Amygdala (tissue), 56 donors: ENCODE measurements around the gene HIVEP1.

Experiments
- DNase-seq, 56 donors: peaks; one replicate each; lab custom pipeline; 2025; lab: John Stamatoyannopoulos, UW

Gene HIVEP1

DNA sequence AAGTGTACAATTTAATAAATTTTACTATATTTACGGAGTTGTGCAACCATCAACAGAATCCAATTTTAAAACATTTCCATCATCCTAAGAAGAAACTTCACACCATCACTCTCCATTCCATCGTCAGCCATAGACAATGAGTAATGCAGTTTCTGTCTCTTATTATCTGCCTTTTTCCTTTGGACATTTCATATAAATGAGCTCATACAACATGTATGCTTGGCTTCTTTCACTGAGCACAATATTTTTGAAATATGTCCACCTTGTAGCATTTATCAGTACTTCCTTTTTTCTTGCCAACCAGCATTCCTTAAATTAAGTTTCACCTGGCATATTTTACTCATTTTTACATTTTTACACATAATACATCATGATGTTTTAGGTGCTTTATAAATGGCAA is 22.7 kb upstream of the HIVEP1 start:
- DNase-seq = no peak

DNA sequence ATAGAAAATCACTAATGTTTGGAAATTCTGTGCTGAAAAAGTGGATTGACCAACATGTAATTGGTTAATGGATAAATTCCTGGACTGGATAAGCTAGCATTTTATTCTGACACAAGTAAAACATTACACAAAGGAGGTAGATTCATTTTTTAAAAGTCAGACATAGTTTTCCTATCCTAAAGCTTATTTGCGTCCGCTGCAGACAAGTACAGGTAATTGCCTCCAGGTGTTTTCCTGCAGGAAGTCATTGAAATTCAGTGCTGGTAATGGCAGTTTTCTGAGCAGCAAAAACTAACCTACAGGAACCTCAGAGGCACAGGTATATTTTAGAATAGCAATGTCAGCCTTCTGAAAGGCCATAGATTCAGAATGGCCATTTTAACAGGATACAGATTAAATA is 20.0 kb upstream of the HIVEP1 start:
- DNase-seq = no peak

DNA sequence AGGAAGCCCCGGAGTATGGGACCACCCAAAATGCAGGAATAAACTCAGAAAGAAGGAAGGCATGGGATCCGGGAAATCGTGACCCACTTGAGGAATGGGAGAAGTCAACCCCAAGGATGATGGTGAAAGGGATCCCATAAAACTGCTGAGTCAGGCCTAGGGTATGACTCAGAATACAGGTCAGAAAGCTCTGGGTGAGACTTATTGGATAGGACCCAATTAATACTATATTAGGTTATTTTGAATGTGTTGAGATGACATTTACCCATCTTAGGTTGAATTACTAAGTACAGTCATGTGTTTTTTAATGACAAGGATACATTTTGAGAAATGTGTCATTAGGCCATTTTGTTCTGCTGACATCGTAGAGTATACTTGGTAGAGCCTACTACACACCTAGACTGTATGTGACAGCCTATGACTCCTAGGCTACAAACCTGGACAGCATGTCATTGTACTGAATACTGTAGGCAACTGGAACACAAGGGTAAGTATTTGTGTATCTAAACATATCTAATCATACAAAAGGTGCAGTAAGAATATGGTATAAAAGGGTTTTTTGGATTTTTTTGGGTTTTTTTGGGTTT is 17.1 kb upstream of the HIVEP1 start:
- no peak for DNase-seq

DNA sequence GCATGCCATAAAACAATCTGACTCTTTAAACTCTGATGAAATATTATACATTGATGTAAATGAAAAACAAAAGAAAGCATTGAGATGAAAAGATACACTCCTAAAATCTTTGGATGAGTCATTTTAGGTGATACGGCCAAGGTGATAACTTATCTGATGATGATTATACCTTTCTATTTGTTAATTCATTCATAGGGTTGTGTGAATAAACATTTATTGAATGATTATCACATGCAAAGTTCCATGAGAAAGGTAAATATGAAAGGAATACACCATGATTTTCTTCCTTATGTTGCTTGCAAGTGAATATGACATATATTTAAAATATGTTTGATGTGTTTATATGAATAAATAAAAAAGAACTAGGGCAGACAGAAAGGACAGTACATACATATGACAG is 15.4 kb upstream of the HIVEP1 start:
- DNase-seq = no peak

DNA sequence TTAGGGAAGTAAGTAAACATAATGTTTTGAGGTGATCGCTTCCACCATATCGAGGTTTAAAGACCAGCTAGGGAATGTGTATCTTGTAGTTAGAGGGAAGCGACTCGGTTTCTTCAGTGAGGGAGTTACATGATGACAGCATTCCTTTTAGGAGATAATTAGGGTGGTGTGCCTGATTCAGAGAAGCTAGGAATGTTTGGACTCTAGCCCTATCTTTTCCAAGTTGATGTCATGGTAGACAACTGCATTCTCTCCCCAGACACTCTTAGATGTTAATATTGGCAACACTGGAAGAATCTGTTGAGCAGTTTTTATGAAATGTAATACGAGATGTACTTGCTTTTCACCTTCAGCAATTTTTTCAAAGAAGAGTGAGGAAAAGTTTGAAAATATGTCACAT is 12.9 kb upstream of the HIVEP1 start:
- no peak for DNase-seq

DNA sequence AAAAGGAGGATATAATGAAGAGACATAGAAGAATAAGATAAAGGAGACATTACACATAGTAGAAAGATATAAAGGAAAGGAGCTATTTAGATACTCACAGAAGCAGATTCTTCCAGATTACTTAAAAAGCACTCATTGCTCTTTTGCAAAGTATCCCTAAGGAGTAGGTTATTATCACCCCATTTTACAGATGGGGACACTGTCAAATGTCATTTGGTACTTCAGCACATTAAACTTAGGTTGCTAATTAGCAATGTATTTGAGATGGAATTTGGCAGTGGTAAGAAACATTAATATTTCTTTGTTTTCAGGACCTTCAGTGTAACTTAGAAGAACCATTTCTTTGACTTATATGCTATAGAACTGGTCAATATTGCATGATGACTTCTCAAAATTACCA is 11.9 kb upstream of the HIVEP1 start:
- no peak for DNase-seq

DNA sequence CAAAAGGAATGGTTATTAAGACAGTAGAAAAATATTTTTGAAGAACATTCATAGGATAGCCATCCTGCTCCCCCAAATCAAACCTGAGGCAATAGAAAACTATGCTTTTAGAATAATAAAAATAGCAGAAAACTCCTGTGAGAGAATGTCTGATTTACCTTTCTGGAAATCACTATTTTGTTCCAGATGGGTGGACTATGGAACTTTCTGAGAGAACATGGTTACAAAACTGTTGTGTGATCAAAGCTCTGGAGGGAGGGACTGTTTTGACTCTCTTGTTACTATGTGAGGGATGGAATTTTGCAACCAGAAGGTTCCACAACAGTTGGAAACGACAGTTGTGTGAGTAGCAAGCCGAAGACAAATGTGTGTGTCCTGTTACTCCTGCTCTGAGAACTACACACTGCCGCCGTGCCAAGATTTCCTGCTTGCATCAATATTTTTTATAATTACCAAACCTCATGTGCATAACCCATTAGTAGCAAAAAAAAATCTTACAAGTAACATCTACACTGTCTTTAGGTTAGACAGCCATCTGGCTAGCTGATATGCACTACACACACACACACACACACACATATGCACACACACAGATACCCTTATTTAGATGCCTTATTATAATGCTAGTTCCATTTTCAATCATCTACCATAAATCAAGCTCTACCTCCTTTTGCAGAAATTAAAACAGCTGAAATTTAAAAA is 11.0 kb upstream of the HIVEP1 start:
- peak in 1 of 56 donors; percentile 3 for DNase-seq

DNA sequence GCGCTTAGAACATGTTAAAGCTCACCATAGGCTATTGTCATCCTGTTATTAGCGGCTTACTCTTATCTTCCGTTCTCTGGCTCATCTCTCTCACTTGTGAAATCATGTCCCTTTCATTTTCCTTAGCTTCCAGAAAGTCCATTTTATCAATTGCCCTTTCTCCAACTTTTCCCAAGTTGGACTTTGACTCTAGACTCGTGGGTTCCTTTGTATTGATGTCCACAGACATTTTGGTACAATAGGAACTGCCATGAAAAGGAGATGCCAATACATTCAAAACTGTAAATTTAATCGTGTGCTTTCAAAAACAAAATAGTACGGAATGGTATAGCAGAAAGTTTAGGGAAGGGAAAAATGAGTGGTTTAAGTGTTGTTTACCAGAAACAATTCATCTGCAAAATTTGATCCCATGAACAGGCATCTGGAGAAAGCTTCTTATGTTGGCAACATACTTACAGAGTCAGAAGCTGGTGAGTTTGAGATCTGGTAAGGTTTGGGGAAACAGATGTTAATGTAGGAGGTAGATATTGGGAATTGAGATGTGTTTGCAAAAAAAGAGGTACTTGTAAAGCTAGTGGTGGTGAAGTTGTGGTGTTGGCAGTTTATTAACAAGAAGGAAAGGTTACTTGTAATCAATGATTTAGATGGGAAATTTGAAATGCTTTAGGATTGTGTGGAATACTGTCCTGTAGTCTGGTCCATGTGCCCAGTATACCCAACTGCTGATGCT is 10.2 kb upstream of the HIVEP1 start:
- DNase-seq = no peak

DNA sequence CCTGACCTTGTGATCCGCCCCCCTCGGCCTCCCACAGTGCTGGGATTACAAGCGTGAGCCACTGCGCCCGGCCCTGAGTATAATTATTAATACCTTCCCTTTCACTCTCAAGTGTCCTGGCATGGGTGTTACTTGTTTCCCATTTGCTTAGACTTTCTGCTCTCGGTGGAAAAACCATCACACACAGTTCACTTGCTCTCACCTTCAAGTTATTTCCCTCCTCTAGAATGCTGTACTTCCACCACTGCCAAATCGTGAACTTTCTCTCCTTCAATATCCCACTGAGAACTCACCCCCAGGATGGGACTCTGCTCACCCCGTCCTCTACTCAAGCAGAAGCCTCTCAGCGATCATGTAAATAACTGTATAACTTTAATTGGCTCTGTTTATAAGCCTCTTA is 4.6 kb upstream of the HIVEP1 start:
- DNase-seq = no peak

DNA sequence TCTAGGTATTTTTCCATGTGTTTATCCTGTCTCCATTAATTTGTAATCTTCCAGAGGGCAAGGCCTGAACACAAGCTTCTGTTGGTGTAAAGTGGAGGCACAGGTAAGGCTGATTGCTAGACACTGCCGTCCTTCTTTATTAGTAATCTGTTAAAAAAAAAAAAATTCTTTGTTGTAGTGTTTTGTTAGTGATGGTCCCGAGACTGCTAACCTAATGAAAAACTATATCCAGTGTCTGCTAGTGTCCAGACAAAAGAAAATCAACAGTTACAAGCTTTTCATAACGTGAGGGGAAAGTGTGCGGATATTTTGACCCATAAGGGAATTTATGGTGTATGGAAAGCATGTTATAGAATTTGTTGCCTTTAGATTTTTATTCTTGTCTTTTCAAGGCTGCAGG is 4.2 kb upstream of the HIVEP1 start:
- DNase-seq = no peak

DNA sequence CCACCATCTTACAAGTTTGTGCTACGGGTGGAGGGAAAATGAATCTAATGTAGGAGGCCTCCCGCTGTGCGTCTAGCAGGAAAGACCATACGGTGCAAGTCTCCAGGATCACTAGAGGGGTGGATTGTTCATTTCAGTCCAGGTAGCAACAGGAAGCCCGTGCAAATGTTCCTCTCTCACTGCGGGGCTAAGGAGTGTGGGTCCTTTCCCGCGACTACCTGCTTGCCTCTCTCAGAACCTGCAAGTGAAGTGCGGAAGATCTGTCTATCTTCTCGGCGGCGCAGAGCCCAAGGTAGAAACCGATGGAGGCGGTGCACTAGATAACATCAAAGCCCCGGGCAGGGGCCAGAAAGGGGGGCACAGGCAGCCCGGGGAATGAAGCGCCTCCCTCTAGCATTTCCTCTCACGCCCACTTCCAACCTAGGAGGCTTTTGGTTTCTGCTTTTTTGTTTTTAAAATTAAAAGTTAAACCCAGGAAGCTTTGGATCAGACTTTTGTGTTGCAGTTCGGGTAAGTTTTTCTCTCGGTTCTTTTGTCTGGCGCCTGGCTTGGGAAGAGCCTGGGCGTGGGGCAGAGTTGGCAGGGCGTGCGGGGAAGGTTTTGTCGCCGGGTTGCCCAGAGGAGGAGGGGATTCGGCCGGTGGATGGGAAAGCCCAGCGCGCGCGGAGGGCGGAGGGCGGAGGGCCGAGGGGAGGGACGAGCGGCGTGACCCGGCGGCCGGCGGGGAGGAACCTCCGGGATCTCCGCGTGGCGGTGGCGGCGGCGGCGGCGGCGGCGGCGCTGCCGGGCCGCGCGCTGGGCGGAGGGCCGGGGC is 3.5 kb upstream of the HIVEP1 start:
- peak in 51 of 56 donors; percentile 9 to 79 (median 51) for DNase-seq

DNA sequence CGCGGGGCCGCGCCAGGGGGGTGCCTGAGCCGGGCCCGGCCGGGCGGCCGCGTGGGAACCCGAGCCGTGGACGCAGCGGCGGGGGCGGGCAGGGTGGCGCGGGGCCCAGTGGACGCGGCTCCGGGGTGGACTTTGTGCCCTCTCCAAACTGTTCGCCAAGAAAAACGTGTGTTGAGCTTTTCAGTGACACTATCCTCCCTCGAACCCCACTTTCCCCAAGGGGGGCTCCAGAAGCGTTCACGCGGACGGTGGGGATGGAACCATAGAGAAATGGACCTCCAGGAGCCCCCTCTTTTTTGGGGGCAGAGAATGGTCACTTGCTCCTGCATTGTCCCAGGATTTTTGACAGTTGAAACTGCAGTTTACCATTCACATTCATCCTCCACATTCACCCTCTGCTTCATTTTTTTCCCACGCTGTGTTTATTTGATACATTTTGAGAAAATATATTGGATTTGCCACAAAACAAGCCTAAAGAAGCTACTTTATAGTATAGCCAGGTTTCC is 2.9 kb upstream of the HIVEP1 start:
- peak in 3 of 56 donors; percentile 18 to 57 (median 54) for DNase-seq

DNA sequence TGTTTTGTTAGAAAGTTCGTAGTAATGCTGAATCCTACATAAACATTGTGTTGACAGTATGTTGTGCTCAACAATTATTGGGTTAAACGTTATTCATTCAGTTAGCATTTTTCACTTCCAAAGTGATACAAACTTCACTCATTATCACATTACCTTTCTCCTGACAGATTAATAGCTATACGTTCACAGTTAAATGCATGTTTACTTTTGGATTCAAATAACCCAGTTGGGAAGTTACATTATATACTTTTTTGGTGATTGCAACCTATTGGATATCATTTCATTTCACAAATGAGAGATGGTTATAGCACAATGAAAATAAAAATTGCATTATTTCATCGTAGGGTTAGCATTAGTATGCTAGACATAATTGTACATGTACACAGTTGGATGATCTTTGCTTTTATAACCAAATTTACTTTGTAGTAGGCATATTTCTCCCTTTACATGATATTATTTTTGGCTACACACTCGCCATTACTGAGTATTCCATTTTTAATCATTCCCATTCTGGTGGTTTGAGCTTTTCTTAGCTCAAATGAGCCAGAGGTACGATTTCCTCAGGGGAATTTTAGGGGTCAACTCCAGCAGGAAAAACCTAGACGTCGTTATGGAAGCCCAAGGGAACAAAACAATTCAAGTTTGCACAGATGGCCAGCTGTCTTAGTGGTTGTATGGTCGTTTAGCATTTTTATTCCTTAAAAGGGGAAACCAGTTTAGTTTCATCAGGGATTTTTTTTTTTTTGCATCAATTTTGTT is 2.1 kb upstream of the HIVEP1 start:
- DNase-seq = no peak

DNA sequence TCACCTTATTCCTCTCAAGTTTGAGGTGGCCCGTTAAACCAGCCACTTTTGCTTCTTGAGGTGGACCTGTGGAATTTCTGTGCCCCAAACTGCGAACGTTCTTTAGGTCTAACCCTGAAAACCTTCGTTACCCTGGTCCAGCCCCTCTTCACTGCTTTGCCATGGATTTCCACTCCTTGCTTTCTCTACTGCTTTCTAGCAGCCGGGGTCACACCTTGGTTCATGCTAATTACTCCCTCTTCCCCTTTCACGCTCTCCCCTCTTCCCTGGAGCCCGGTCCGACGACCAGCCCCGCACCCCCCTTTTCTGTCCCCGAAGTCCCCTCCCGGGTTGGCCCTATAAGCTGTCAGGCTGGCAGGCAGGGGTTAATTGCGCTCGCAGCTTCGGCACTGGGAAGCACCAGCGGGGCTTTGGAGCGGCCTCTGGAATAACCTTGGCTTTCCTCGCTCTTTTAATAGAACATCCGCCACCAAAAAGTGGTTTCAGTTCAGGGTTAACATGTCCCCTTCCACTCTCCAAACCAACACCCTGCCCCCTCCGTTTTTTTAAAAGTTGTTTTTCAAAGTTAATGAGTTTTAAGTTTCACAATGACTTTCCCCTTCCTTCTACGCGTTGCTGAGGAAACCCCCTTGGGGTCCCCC is 1.4 kb upstream of the HIVEP1 start:
- DNase-seq = peak in 45 of 56 donors; percentile 20 to 86 (median 65)

DNA sequence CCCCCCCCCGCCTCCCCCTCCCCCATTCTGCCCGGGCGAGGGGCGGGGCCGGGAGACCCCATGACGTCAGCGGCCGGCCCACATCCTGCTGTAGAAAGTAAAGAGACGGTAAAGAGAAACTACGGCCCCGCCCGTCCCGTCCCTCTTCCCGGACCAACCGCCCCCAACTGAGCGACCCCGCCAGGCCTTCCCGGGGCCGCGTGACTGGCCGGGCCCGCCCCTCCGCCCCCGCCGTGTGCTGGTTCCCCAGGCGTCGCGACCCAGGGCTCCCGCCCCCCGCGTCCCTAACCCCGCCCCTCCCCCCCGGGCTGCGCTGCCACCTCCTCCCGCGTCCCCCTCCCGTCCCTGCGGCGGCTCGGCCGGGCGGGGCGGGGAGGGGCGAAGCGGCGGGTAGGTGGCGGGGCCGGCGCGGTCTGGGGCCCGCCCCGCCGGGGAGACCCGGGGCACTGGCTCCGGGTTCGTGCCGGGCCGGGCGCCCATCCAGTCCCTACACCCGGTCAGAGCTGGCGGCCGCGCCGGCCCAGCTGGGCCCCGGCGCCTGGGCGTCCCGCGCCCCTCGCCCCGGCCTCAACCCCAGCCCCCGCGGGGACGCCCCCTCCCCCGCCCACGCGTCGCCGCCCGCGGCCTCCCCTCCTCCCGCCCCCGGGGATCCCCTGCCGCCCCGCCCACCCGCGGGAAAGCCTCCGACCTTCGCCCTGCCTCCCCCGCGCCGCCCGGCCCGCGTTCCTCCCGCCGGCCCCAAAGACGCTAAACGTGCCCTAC is 655 bp upstream of the HIVEP1 start:
- peak; percentile 47 to 96 (median 88) for DNase-seq

DNA sequence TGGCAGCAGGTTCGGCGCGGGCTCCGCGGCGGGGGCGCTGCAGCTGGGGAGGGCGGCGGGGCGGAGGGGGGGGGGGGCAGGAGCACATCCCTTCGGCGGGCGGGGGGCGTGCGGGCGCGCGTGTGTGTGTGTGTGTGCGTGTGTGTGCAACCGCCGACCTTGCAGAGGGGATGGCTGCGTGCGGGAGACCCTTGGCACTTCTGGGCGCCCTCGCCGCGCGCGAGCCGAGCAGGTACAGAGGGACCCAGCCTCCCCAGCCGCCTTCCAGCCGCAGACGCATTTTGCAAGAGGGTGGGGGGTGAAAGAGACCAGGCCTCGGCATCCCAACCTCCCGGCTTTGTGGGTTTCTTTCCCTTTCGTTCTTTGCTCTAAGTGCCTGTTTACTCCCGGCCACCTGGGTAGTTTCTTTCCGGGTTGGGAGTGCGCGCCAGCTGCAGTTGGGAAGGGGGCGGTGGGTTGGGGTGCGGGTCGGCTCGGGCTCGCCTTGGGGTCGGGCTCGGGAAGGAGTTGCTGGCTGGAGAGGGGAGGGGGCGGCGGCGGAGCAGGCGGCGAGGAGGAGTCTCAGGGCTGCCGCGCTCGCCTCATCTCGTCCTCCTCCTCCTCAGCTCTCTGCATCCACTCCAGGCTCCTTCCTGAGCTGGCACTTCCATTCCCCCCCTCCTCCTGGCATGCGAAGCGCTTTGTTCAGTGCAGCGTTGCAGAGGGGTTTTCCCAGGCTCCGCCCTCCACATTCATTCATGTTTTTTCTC is 620 bp downstream of the HIVEP1 start:
- DNase-seq = peak in 53 of 56 donors; percentile 16 to 78 (median 61)

DNA sequence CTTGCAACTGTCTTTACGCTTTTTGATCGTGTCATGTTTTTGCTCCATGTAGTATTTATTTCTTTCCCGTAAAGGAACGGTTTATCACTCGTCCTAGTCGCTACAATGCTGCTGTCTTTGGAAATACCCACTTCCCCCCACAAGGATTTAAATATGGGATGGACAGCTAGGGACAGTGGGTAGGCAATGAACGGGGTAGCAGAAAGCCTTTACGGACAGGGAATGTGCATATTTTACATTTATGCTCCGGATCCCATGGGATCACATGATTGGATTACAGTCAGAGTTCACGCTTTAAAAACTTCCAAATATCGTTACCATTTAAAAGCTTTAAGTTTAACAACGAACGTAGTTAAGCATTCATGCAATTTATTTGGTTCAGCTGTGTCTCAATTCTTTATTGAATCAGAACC is 1.2 kb downstream of the HIVEP1 start:
- DNase-seq = no peak
